Nephron (organoid): ENCODE measurements around the gene AUH.

ENCODE experiments used
- H3K27ac Mint-ChIP-seq, 3 experiments: 2 replicates each; pipeline ENCODE4 v1.8.0; 2020; ENCODE audit warnings: mixed read lengths in 3 of 3, mild to moderate bottlenecking in 2 of 3, moderate library complexity in 1 of 3
- H3K27me3 Mint-ChIP-seq: 2 replicates; pipeline ENCODE4 v1.8.0; 2021; ENCODE audit warnings: low read depth, mild to moderate bottlenecking, moderate library complexity, mixed read lengths
- H3K36me3 Mint-ChIP-seq: 2 replicates; pipeline ENCODE4 v1.8.0; 2020; ENCODE audit warnings: low read depth, mixed read lengths
- H3K4me1 Mint-ChIP-seq: 2 replicates; pipeline ENCODE4 v1.8.0; 2020; ENCODE audit warnings: mixed read lengths
- H3K4me3 Mint-ChIP-seq, 3 experiments: 2 replicates each; pipeline ENCODE4 v1.8.0; 2020; ENCODE audit warnings: mild to moderate bottlenecking in 3 of 3, mixed read lengths in 3 of 3, moderate library complexity in 2 of 3
- H3K9me3 Mint-ChIP-seq: 2 replicates; pipeline ENCODE4 v1.8.0; 2020; ENCODE audit warnings: mixed read lengths
- TF ChIP-seq, protein P1 (sequence below), 3 experiments: fragments of 200-600 bp; sonication (generic); IDR thresholded peaks; one replicate each; pipeline ENCODE4 v1.5.0; 2021; ENCODE audit warnings: antibody characterized with exemption in 3 of 3; ENCODE audit not compliant: unreplicated experiment in 3 of 3

AUH gene

GRCh38 chr9:91405343-91406077 is 43.8 kb upstream of the AUH start:
- peaks cover 37% of the 10 kb centered on the region for H3K36me3 Mint-ChIP-seq
- TF ChIP-seq, protein P1, sequence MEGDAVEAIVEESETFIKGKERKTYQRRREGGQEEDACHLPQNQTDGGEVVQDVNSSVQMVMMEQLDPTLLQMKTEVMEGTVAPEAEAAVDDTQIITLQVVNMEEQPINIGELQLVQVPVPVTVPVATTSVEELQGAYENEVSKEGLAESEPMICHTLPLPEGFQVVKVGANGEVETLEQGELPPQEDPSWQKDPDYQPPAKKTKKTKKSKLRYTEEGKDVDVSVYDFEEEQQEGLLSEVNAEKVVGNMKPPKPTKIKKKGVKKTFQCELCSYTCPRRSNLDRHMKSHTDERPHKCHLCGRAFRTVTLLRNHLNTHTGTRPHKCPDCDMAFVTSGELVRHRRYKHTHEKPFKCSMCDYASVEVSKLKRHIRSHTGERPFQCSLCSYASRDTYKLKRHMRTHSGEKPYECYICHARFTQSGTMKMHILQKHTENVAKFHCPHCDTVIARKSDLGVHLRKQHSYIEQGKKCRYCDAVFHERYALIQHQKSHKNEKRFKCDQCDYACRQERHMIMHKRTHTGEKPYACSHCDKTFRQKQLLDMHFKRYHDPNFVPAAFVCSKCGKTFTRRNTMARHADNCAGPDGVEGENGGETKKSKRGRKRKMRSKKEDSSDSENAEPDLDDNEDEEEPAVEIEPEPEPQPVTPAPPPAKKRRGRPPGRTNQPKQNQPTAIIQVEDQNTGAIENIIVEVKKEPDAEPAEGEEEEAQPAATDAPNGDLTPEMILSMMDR (IDR thresholded peaks at IDR 0.05; ENCODE audit: unreplicated experiment in 3 of 3), result no peak
- no peak overlapping the region for H3K4me3 Mint-ChIP-seq
- no peaks in the 10 kb centered on the region for H3K27me3 Mint-ChIP-seq
- H3K4me1 Mint-ChIP-seq, result no peaks in the 10 kb centered on the region
- no peak overlapping the region for H3K27ac Mint-ChIP-seq
- H3K9me3 Mint-ChIP-seq, result no peaks in the 10 kb centered on the region

DNA sequence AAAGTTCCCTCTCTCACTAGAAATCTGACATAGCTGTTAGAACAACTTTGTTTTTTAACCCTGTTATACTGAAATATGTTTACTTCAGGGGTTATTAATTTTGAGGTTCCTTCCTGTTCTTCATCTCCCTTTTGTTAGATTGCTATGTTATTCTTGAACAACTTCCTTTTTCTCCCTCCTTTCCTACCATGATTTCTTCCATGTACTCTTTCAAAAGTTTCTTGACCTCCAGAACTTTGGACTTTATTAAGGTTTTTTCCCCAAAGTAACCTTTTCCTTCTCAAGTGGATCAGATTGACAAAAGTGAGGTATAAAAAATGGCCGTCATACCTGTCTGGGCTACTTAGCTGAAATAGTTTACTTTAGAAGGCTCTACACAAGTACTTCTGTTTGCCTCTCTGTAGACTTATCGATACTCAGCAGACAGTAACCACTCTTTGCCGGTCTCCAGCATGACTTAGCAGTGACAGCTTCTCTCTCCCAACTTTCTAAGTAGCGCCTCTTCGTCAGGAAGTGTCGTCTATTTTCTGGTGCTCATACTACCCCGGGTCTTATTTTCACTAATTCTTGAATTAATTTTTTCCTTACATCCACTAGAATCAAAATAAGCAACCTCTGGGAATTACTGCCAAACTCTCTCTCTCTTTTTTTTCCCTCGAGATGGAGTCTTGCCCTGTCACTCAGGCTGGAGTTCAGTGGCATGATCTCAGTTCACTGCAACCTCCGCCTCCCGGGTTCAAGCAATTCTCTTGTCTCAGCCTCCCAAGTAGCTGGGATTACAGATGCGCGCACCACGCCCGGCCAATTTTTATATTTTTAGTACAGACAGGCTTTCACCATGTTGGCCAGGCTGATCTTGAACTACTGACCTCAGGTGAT is 42.2 kb upstream of the AUH start:
- Mint-ChIP-seq H3K27me3 (no peaks in the 10 kb centered on the region), H3K9me3 (no peaks in the 10 kb centered on the region), H3K4me1 (no peaks in the 10 kb centered on the region), H3K36me3 (peaks cover 21% of the 10 kb centered on the region), H3K4me3 (no peak overlapping the region), H3K27ac (no peak overlapping the region)
- TF ChIP-seq, protein P1 (IDR thresholded peaks at IDR 0.05; ENCODE audit: unreplicated experiment in 3 of 3), result no peak

DNA sequence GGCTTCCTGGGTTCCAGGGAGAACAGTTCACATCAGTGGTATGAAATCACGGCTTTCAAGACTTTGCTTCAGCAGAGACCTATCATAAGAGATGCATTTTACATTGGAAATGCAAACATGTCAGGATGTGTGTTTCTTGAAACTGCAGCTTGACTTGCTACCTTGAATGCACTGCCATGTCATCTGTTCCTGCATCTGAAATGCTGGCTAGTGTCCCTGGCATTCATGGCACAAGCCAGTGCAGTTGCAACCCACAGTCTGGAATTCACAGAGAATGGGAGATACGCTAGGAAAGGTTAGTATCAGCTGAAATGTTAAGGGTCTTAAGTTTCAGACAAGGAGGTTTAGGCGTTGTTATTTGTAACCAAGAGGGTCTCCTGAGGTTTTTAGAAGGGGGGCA is 37.2 kb upstream of the AUH start:
- Mint-ChIP-seq H3K27me3 (no peaks in the 10 kb centered on the region), H3K4me1 (no peaks in the 10 kb centered on the region), H3K27ac (no peak overlapping the region), H3K4me3 (no peak overlapping the region), H3K36me3 (no peaks in the 10 kb centered on the region), H3K9me3 (no peaks in the 10 kb centered on the region)
- TF ChIP-seq, protein P1 (IDR thresholded peaks at IDR 0.05; ENCODE audit: unreplicated experiment in 3 of 3), result no peak

DNA sequence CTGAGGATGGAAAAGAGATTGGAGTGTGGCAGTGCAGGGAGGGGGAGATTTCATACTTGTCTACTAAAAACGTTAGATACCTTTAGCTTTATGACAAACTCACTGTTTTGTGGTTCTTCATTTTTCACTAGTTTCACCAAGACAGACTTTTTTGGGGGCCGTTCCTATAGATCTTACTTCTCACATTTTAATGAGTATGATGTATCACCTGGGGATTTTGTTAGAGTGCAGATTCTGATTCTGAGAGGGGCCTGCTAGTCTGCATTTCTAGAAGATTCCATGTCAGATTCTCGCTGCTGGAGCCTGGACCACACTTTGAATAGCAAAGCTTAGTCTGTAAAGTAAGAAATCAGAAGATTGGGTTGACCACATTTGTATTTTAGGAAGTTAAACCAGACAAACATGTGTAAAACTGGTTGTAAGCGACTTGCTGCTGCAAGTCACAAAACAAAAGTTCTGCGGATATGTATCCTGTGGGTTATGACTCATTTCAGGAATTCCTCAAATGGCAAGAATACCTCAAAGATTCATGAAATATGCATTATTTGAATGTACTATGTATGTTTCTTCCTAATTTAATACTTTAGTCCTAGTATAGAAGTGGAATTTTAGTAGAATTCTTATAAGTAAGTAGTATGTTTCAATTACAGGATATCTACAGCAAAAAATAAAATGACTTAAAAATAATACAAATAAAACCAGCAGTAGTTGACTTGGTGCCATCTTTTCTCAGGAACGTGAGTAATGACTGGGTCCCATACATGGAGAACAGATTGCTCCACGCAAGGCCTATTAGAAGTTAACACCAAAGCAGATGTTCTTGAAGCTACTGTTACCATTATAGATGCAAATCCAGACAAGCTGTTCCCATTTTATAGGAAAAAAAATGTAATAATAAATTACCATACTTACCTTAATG is 34.1 kb upstream of the AUH start:
- Mint-ChIP-seq H3K4me1 (no peaks in the 10 kb centered on the region), H3K36me3 (no peaks in the 10 kb centered on the region), H3K4me3 (no peak overlapping the region)

DNA sequence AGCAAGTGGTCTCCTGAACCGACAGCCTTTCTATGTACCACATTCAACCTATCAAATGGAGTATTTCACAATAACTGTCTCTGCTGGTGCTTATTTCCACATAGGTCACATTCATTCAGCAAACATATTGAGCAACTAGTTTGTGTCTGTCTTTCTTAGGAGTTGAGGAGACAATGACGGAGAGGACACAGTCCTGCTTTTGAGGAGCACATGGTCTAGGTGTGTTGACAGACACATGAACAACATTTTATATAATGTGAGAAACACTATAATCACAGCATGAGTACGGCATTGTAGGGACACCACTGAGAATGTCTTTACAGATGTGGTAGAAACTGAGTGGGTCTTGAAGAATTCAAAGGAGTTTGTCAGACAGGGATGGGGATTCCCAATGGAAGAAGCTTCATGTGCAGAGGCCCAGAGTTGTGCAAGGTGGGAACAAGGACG is 33.4 kb upstream of the AUH start:
- Mint-ChIP-seq H3K4me1 (no peaks in the 10 kb centered on the region), H3K27ac (no peak overlapping the region), H3K9me3 (no peaks in the 10 kb centered on the region), H3K4me3 (no peak overlapping the region), H3K36me3 (no peaks in the 10 kb centered on the region), H3K27me3 (no peaks in the 10 kb centered on the region)
- TF ChIP-seq, protein P1 (IDR thresholded peaks at IDR 0.05; ENCODE audit: unreplicated experiment in 3 of 3), result no peak

More for the DNA sequence above, 34.1 kb upstream of the AUH start:
- H3K9me3 Mint-ChIP-seq, result no peaks in the 10 kb centered on the region
- TF ChIP-seq, protein P1 (IDR thresholded peaks at IDR 0.05; ENCODE audit: unreplicated experiment in 3 of 3), result no peak
- H3K27me3 Mint-ChIP-seq, result no peaks in the 10 kb centered on the region
- no peak overlapping the region for H3K27ac Mint-ChIP-seq
